Natural killer cell (primary cell): ENCODE results near the gene TMED5. TPM values are rescaled to one million over a fixed set of nuclear protein-coding genes. Genes with fewer than 3 reads are reported as not detected.

Experiments
- ATAC-seq, 3 donors: fragments of 150-1000 bp in 2 of 3; fragments of 200-7000 bp in 1 of 3; cut with Tn5 transposase; 1 replicate in 1 of 3; 2 replicates in 2 of 3; pipeline ENCODE4 v1.10.0; 2021; ENCODE audit warnings: mild to moderate bottlenecking in 2 of 3, moderate library complexity in 2 of 3
- DNase-seq, 2 donors: peaks; one replicate each; pipeline versions ENCODE4 v3.0.0 to v3.0.0-alpha.2; 2013 to 2021; ENCODE audit warnings: mixed read lengths in 1 of 2
- H3K27ac ChIP-seq: one replicate; pipeline ENCODE4 v1.5.1; 2013; ENCODE audit warnings: mild to moderate bottlenecking, low read length
- H3K27me3 ChIP-seq: one replicate; pipeline ENCODE4 v1.6.1; 2013; ENCODE audit warnings: low read length; ENCODE audit not compliant: control insufficient read depth, insufficient read depth
- H3K36me3 ChIP-seq: one replicate; pipeline ENCODE4 v1.6.1; 2013; ENCODE audit warnings: low read length; ENCODE audit not compliant: control insufficient read depth, insufficient read depth
- H3K4me1 ChIP-seq: one replicate; pipeline ENCODE4 v1.6.1; 2013; ENCODE audit warnings: low read length; ENCODE audit not compliant: control insufficient read depth, insufficient read depth
- H3K4me3 ChIP-seq: one replicate; pipeline ENCODE4 v1.5.1; 2013; ENCODE audit warnings: low read length
- H3K9me3 ChIP-seq: one replicate; pipeline ENCODE4 v1.6.1; 2013; ENCODE audit warnings: low read length; ENCODE audit not compliant: control insufficient read depth, insufficient read depth
- H3K27ac Mint-ChIP-seq, 2 donors: one replicate each; pipeline ENCODE4 v1.8.0; 2022; ENCODE audit warnings: mild to moderate bottlenecking in 2 of 2, mixed read lengths in 2 of 2, moderate library complexity in 1 of 2
- H3K27me3 Mint-ChIP-seq, 2 donors: one replicate each; pipeline ENCODE4 v1.8.0; 2022; ENCODE audit warnings: low read depth in 2 of 2, mixed read lengths in 2 of 2
- H3K36me3 Mint-ChIP-seq: one replicate; pipeline ENCODE4 v1.8.0; 2022; ENCODE audit warnings: mixed read lengths
- H3K4me1 Mint-ChIP-seq, 2 donors: one replicate each; pipeline ENCODE4 v1.8.0; 2022; ENCODE audit warnings: mixed read lengths in 2 of 2
- H3K4me3 Mint-ChIP-seq: one replicate; pipeline ENCODE4 v1.8.0; 2022; ENCODE audit warnings: mild to moderate bottlenecking, moderate library complexity, mixed read lengths
- H3K9me3 Mint-ChIP-seq, 2 donors: one replicate each; pipeline ENCODE4 v1.8.0; 2022; ENCODE audit warnings: mixed read lengths in 2 of 2
- WGBS: methylation state at CpG from one replicate; pipeline ENCODE4 v1.1.7; 2013; ENCODE audit warnings: missing lambda C conversion rate; ENCODE audit not compliant: insufficient coverage; 5-methylcytosine and 5-hydroxymethylcytosine counted together
- intact Hi-C: fragments of 100-400 bp; cut with micrococcal nuclease; formaldehyde crosslinking; loops from one replicate; pipeline ENCODE4 v1.14.2; 2022
- total RNA-seq, 4 donors: library from RNA; stranded (reverse); fragments of 120-200 nt in 1 of 4; gene quantifications; one replicate each; pipeline versions ENCODE4 v1.2.3 to v1.2.4, GENCODE V29; 2013 to 2022
- TF ChIP-seq, protein P1 (sequence below): fragments of 200-600 bp; IDR thresholded peaks from one replicate; pipeline ENCODE4 v1.8.0; 2022; ENCODE audit warnings: antibody characterized with exemption

Gene TMED5
- total RNA-seq, 3 donors from 2014 or later (not counting 1 experiment from before 2014, with no cell fraction given), result 64.6 to 73.5 (median 67.0) TPM

DNA sequence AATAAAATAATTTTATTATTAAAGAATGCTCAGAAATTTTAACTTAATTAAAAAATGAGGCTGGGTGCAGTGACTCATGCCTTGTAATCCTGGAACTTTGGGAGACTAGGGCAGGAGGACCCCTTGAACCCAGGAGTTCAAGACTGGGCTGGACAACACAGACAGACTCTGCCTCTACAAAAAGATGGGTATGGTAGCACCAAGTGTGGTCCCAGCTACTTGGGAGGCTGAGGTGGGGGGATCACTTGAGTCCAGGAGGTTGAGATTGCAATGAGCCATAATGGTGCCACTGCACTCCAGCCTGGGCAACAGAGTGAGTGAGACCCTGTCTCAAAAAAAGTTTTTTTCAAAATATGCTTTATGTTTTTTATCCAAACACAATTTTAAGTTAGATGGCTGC lies 25.3 kb downstream of the TMED5 start:
- ATAC-seq (no peak), DNase-seq (no peak)
- no peak overlapping the region for H3K4me3 ChIP-seq
- Mint-ChIP-seq H3K36me3 (no peaks in the 10 kb centered on the region), H3K27me3 (no peaks in the 10 kb centered on the region), H3K9me3 (no peaks in the 10 kb centered on the region), H3K4me3 (no peak overlapping the region), H3K4me1 (peaks cover 12 to 26% of the 10 kb centered on the region in 2 donors), H3K27ac (peak overlapping the region in 1 of 2 donors; percentile 66)
- TF ChIP-seq, protein P1, sequence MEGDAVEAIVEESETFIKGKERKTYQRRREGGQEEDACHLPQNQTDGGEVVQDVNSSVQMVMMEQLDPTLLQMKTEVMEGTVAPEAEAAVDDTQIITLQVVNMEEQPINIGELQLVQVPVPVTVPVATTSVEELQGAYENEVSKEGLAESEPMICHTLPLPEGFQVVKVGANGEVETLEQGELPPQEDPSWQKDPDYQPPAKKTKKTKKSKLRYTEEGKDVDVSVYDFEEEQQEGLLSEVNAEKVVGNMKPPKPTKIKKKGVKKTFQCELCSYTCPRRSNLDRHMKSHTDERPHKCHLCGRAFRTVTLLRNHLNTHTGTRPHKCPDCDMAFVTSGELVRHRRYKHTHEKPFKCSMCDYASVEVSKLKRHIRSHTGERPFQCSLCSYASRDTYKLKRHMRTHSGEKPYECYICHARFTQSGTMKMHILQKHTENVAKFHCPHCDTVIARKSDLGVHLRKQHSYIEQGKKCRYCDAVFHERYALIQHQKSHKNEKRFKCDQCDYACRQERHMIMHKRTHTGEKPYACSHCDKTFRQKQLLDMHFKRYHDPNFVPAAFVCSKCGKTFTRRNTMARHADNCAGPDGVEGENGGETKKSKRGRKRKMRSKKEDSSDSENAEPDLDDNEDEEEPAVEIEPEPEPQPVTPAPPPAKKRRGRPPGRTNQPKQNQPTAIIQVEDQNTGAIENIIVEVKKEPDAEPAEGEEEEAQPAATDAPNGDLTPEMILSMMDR, result no peak
- intact Hi-C loops, result no loop called here
- H3K9me3 ChIP-seq, result no peaks in the 10 kb centered on the region
- H3K36me3 ChIP-seq, result peaks cover 69% of the 10 kb centered on the region
- H3K27ac ChIP-seq, result no peak overlapping the region
- peaks cover 3% of the 10 kb centered on the region for H3K4me1 ChIP-seq
- no peaks in the 10 kb centered on the region for H3K27me3 ChIP-seq

DNA sequence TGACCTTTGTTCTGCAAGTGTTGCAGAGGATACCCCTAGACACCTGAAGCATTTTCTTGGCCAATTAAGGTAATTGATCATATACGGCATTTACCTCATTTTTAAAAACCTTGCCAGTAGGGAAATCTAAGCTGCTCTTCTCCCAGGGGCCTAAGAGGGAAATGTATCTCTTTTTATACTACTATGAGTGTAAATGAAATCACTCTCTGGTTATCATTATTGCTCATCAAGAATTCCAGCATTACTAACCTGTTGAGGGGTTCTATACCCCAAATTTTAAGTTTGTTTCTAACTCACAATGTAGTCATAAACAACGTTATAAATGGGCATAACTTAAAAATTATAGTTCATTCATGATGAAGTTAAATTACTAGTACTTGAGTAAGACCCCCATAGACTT lies 27.4 kb downstream of the TMED5 start:
- no peaks in the 10 kb centered on the region for H3K27me3 ChIP-seq
- H3K27ac ChIP-seq, result no peak overlapping the region
- H3K9me3 Mint-ChIP-seq, result no peaks in the 10 kb centered on the region
- no peak overlapping the region for H3K27ac Mint-ChIP-seq
- DNase-seq (no peak), ATAC-seq (no peak)
- H3K4me1 ChIP-seq, result peaks cover 3% of the 10 kb centered on the region
- no peaks in the 10 kb centered on the region for H3K36me3 Mint-ChIP-seq
- no peak overlapping the region for H3K4me3 Mint-ChIP-seq
- peaks cover 59% of the 10 kb centered on the region for H3K36me3 ChIP-seq
- WGBS, result 100% methylated on average over 1 of the region's 2 CpGs
- intact Hi-C loops, result no loop called here
- TF ChIP-seq, protein P1, result no peak
- no peaks in the 10 kb centered on the region for H3K27me3 Mint-ChIP-seq
- no peak overlapping the region for H3K4me3 ChIP-seq
- H3K4me1 Mint-ChIP-seq, result peaks cover 19 to 24% of the 10 kb centered on the region in 2 donors
- H3K9me3 ChIP-seq, result no peaks in the 10 kb centered on the region

DNA sequence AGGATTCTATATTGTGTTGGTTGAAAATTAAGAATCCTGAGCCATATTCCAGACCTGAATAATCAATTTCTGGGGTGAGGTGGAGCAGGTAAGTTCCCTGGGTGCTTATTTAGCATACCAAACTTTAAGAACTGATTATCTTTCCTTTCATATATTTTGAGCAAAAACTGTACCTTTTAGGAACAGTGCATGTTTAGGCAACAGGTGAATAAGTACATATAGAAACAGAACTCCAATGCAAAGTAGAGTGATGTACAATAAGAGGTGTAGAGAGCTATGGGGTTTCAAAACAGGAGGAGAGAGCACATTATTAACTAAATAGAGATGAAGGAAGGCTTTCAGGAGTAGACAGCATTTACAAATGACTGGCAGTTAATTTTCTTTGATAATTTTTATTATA lies 28.7 kb downstream of the TMED5 start:
- Mint-ChIP-seq H3K4me3 (no peak overlapping the region), H3K4me1 (peaks cover 19 to 26% of the 10 kb centered on the region in 2 donors), H3K9me3 (no peaks in the 10 kb centered on the region), H3K36me3 (no peaks in the 10 kb centered on the region), H3K27me3 (no peaks in the 10 kb centered on the region), H3K27ac (peak overlapping the region in 1 of 2 donors; percentile 60)
- peaks cover 54% of the 10 kb centered on the region for H3K36me3 ChIP-seq
- H3K4me3 ChIP-seq, result no peak overlapping the region
- DNase-seq, result no peak
- H3K27ac ChIP-seq, result no peak overlapping the region
- no peaks in the 10 kb centered on the region for H3K9me3 ChIP-seq
- intact Hi-C loops, result no loop called here
- H3K27me3 ChIP-seq, result no peaks in the 10 kb centered on the region
- TF ChIP-seq, protein P1, result no peak
- ATAC-seq, result no peak
- H3K4me1 ChIP-seq, result peaks cover 3% of the 10 kb centered on the region

DNA sequence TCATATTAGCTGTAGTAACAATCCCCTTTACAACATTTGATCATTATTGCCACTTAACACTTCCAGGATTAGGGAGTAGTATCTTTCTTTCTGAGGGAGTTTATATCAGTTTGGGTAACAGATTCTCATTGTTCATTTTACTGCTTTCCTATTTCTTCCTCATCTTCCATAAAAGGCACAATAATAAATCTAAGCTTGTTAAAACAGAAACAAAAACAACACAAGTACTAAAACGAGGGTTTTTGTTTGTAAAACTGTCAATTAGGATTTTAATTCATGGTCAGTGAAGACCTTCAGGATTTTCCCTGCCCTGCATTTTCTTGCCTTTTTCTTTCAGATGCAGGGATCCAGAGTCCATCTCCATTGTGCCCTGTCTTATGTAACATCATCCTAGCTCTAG lies 29.5 kb downstream of the TMED5 start:
- WGBS, result 58% methylated on average over 1 of the region's 1 CpG
- H3K9me3 Mint-ChIP-seq, result no peaks in the 10 kb centered on the region
- Histone ChIP-seq H3K4me3 (no peak overlapping the region), H3K9me3 (no peaks in the 10 kb centered on the region), H3K27me3 (no peaks in the 10 kb centered on the region), H3K4me1 (peaks cover 3% of the 10 kb centered on the region), H3K27ac (no peak overlapping the region), H3K36me3 (peaks cover 47% of the 10 kb centered on the region)
- peaks cover 19 to 21% of the 10 kb centered on the region in 2 donors for H3K4me1 Mint-ChIP-seq
- no peaks in the 10 kb centered on the region for H3K27me3 Mint-ChIP-seq
- peak overlapping the region; percentile 60 to 66 for H3K27ac Mint-ChIP-seq
- no peak overlapping the region for H3K4me3 Mint-ChIP-seq
- DNase-seq (no peak), ATAC-seq (no peak)
- no peaks in the 10 kb centered on the region for H3K36me3 Mint-ChIP-seq
- intact Hi-C loops, result no loop called here
- TF ChIP-seq, protein P1, result no peak
